Stimulated activated effector memory CD8-positive, alpha-beta T cell treated with anti-CD3 and anti-CD28 coated beads, Interleukin-12 subunit alpha, Interleukin-12 subunit beta, amount 100 ng/mL, for 72 hours (primary cell): Measurements from ENCODE around the gene RFX1.

ENCODE experiments used
- ATAC-seq: fragments of 150-1000 bp; cut with Tn5 transposase; 2 replicates; pipeline ENCODE4 v1.10.0; 2021
- DNase-seq, 2 donors: peaks; one replicate each; pipeline ENCODE4 v3.0.0; 2021 to 2022; ENCODE audit warnings: low spot score in 2 of 2
- H3K27ac Mint-ChIP-seq: one replicate; pipeline ENCODE4 v1.8.0; 2022; ENCODE audit warnings: mild to moderate bottlenecking, mixed read lengths
- H3K36me3 Mint-ChIP-seq: one replicate; pipeline ENCODE4 v1.8.0; 2022; ENCODE audit warnings: mild to moderate bottlenecking, mixed read lengths
- H3K4me1 Mint-ChIP-seq: one replicate; pipeline ENCODE4 v1.8.0; 2022; ENCODE audit warnings: mixed read lengths
- H3K4me3 Mint-ChIP-seq: one replicate; pipeline ENCODE4 v1.8.0; 2022; ENCODE audit warnings: mild to moderate bottlenecking, mixed read lengths
- H3K9me3 Mint-ChIP-seq: one replicate; pipeline ENCODE4 v1.8.0; 2022; ENCODE audit warnings: mixed read lengths

Gene RFX1

DNA sequence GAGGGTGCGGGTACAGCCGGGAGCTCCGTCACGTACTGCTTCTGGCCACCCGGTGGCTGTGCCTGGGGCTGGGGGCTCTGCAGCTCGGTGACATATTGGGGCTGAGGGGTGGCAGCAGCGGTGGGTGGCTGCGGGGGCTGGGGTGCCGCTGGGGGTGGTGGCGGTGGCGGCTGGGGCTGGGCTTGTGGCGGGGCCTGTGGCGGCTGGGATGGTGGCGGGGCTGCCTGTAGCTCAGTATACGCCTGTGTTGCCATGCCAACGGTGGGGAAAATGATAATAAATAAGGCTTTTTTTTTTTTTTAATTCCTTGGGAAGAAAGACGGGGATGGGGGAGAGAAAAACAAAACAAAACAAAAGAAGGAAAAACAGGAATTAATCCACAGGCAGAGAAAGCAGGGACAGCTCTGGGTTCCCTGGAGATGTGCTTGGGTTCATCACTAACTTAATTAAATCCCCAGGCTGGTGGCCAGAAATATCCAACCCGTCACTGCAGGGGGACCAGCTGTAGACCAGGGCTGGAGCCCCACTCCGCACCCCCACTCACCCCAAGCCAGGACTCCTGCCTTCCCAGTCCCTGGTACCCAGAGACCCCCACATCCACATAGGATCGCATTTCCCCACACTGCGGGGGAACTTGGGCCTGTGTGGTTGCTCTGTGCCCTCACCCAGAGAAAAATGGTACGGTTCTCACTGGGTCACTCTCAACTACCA, 12.4 kb downstream of the RFX1 start:
- peaks cover 20% of the 10 kb centered on the region for H3K36me3 Mint-ChIP-seq
- ATAC-seq, result no peak
- H3K4me3 Mint-ChIP-seq, result no peak overlapping the region

DNA sequence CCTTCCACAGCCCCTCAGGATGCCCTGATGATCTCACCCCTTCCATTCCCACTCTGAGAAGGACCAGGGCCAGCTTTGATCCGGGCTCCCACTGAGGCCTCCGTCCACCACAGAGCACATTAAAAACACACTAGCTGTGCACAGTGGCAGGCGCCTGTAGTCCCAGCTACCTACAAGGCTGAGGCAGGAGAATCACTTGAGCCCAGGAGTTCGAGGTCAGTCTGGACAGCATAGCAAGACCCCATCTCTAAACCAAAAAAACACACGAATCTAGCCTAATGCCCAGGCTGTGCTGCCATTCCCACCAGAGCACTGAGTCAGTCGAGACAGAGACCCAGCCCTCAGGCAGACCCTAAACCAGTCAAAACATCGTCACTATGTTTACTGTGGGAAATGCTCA, 14.1 kb downstream of the RFX1 start:
- no peak overlapping the region for H3K27ac Mint-ChIP-seq
- peaks cover 30% of the 10 kb centered on the region for H3K36me3 Mint-ChIP-seq
- H3K4me3 Mint-ChIP-seq, result no peak overlapping the region
- H3K4me1 Mint-ChIP-seq, result peaks cover 32% of the 10 kb centered on the region
- DNase-seq (no peak), ATAC-seq (no peak)
- H3K9me3 Mint-ChIP-seq, result no peaks in the 10 kb centered on the region

More for the DNA sequence above, 12.4 kb downstream of the RFX1 start:
- H3K9me3 Mint-ChIP-seq, result no peaks in the 10 kb centered on the region
- no peak for DNase-seq
- H3K27ac Mint-ChIP-seq, result no peak overlapping the region
- peaks cover 15% of the 10 kb centered on the region for H3K4me1 Mint-ChIP-seq

DNA sequence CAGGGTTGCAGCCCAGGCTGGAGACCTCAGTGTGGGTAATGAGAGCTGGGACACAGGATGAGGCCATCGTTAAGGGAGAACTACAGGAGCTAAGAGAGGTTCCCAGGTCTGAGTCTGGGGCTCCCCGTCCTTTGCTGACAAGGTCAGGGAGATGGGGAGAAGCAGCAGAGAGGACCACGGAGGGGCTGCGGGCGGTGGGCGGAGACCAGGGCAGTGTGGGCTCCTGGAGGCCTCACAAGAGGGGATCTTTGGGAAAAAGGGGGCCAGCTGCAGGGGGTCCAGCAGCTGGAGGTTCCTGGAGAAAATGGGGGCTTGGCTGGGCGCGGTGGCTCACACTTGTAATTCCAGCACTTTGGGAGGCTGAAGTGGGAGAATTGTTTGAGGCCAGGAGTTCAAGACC, 16.0 kb downstream of the RFX1 start:
- H3K4me1 Mint-ChIP-seq, result peaks cover 51% of the 10 kb centered on the region
- H3K9me3 Mint-ChIP-seq, result no peaks in the 10 kb centered on the region
- no peak for DNase-seq
- no peak for ATAC-seq
- H3K27ac Mint-ChIP-seq, result peak overlapping the region; percentile 98
- H3K36me3 Mint-ChIP-seq, result peaks cover 36% of the 10 kb centered on the region
- H3K4me3 Mint-ChIP-seq, result no peak overlapping the region

DNA sequence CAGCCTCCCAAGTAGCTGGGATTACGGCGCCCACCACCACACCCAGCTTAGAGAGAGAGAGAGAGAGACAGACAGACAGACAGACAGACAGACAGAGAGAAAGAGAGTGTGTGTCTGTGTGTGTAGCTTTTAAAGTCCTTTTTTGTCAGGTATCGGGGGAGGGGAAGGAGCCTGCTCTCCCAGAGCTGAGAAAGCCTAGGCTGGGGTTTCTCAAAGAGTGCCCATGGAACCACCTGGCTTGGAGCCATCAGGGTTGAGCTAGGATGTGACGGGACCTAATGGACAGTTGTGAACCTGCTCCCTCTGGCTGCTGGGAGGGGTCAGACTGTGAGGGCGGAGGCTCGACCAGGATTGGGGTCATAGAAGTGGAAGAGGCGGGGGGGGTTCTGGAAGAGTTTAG, 16.6 kb downstream of the RFX1 start:
- Mint-ChIP-seq H3K4me3 (no peak overlapping the region), H3K9me3 (no peaks in the 10 kb centered on the region), H3K4me1 (peaks cover 51% of the 10 kb centered on the region), H3K36me3 (peaks cover 36% of the 10 kb centered on the region), H3K27ac (peak overlapping the region; percentile 98)
- DNase-seq (no peak), ATAC-seq (no peak)

DNA sequence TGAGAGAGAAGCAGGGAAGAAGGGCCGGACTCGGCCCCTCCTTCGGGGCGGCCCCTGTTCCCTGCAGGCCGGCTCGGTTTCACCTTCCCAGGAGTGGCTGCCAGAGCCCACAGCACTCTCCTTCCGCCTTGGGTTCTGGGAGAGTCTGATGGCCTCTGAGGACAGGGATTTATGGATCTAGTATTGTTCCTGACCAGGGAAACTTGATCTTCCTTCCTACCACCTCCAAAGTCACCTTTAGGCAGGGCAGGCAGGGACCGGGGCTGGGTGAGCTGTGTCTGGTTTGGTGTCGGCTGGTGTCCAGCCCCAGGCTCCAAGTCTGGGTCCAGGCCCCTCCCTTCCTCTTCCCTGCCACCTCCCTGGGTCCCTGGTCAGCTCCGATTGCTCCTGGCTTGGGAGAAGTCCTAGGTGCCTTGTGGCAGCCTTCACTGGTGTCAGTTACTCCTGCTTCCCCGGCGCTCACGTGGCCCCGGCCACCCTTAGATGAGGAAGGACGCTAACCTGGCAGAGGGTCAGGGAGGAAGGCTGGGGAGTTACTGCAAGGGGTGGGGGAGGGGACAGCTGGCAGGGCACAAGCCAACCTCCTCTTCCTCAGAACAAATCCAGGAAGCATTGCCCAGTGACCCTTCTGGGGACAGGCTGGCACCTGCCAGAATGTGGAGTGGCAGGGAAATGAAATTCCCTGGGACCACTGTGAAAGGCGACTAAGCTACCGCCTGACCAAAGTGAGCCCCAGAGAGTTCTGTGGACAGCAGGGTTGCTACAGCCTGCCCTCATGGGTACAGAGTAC, 18.8 kb downstream of the RFX1 start:
- Mint-ChIP-seq H3K9me3 (no peaks in the 10 kb centered on the region), H3K27ac (peak overlapping the region; percentile 98), H3K4me3 (peak overlapping the region; percentile 72), H3K4me1 (peaks cover 51% of the 10 kb centered on the region), H3K36me3 (peaks cover 27% of the 10 kb centered on the region)
- ATAC-seq, result no peak
- no peak for DNase-seq

DNA sequence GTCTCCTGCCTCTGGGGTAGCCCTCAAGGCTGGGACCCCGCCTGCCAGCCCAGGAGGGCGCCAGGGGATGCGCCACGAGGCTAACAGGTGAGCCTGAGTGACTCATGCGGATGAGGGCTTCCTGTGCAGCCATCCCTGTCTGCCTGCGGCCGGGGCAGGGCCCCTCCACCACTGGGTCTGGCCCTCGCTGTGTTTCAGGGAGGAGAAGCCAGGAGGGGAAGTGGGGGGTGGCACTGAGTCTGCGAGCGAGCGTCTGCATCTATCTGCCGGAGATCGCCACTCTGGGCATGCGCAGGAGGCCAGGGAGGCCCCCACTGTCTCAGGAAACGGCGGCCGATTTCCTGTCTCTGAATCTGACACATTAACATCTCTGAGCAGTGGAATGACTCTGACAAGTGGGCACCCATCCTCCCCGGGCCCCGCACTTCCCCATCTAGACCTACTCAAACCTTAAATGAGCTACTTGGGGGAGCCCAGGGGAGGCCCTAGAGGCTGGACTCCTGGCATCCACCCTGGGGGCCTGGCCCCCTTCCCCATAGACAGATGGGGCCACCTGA, 19.7 kb downstream of the RFX1 start:
- H3K27ac Mint-ChIP-seq, result peak overlapping the region; percentile 98
- H3K9me3 Mint-ChIP-seq, result no peaks in the 10 kb centered on the region
- H3K4me1 Mint-ChIP-seq, result peaks cover 51% of the 10 kb centered on the region
- DNase-seq (peak; percentile 93 to 99), ATAC-seq (peak; percentile 95)
- peak overlapping the region; percentile 72 for H3K4me3 Mint-ChIP-seq
- peaks cover 25% of the 10 kb centered on the region for H3K36me3 Mint-ChIP-seq

DNA sequence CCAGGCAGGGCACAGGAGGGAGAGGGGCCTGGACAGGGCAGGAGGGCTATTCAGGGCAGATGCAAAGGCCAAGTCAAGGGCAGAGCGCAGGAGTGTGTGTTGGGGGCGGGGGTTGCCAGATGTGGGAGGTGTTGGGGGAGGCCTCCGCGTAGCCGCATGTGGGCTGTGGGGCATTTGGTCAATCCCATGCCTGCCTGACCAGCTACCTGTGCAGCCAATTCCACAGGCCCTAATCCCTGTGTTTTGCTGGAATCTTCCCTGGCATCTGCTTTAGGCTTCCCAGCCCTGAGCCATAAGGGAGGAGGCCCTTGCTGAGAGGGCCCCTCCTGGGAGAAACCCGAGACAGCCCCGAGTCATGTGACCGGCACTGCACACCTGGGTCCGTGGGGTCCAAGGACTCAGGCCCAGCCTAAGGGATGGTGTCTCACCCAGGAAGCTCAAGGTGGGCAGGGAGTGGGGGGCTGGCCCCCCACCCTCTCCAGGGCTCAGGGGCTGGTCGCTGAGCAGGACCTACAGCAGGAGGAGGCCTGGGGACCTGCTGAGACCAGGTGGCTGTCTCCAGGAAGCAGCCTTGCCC, 20.3 kb downstream of the RFX1 start:
- Mint-ChIP-seq H3K27ac (peak overlapping the region; percentile 98), H3K4me3 (peak overlapping the region; percentile 72), H3K9me3 (no peaks in the 10 kb centered on the region), H3K36me3 (peaks cover 25% of the 10 kb centered on the region), H3K4me1 (peaks cover 51% of the 10 kb centered on the region)
- peak; percentile 1 for ATAC-seq
- no peak for DNase-seq

DNA sequence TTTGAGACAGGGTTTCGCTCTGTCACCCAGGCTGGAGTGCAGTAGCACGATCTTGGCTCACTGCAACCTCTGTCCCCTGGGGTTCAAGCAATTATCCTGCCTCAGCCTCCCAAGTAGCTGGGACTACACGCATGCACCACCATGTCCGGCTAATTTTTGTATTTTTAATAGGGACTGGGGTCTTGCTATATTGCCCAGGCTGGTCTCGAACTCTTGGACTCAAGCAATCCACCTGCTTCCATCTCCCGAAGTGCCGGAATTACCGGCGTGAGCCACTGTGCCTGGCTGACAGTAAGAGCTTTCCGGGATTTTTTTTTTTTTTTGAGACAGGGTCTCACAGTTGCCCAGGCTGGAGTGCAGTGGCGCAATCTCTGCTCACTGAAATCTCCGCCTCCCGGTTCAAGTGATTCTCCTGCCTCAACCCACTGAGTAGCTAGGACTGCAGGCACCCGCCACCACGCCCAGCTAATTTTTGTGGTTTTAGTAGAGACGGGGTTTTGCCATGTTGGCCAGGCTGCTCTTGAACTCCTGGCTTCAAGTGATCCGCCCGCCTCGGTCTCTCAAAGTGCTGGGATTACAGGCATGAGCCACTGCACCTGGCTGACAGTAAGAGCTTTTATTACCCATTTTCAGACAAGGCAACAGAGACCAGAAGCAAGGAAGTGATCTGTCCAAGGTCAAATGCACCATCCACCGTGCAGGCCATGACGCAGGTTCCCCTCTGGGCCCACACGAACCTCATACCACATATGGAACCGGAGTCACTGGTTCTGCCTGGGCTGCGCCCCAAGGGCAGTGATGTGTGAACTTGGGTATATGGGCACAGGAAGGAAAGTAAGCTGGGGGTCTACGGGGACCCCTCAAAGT, 21.0 kb downstream of the RFX1 start:
- ATAC-seq, result no peak
- H3K9me3 Mint-ChIP-seq, result no peaks in the 10 kb centered on the region
- no peak for DNase-seq
- peaks cover 50% of the 10 kb centered on the region for H3K4me1 Mint-ChIP-seq
- H3K27ac Mint-ChIP-seq, result peak overlapping the region; percentile 98
- H3K4me3 Mint-ChIP-seq, result peak overlapping the region; percentile 72
- H3K36me3 Mint-ChIP-seq, result peaks cover 25% of the 10 kb centered on the region

DNA sequence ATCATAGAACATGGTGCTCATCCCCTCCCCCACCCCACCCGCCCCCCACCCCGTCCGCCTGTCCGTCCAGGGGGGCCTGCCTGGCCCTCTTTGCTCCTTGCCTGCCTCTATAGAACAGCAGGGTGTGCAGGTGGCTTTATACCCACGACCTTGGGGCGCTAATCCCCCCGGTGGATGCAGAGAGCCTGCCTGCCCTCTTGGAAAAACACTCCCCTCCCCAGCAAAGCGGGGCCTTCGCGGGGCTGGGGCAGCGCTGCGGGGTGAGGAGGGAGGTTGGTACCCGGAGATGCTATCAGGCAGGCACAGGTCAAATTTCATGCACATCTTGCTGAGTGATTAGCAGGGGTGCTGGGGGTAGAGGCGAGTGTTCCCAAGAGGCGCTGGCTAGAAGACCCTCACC, 21.9 kb downstream of the RFX1 start:
- Mint-ChIP-seq H3K36me3 (peaks cover 25% of the 10 kb centered on the region), H3K4me3 (no peak overlapping the region), H3K9me3 (no peaks in the 10 kb centered on the region), H3K4me1 (peaks cover 46% of the 10 kb centered on the region), H3K27ac (no peak overlapping the region)
- ATAC-seq (no peak), DNase-seq (no peak)

DNA sequence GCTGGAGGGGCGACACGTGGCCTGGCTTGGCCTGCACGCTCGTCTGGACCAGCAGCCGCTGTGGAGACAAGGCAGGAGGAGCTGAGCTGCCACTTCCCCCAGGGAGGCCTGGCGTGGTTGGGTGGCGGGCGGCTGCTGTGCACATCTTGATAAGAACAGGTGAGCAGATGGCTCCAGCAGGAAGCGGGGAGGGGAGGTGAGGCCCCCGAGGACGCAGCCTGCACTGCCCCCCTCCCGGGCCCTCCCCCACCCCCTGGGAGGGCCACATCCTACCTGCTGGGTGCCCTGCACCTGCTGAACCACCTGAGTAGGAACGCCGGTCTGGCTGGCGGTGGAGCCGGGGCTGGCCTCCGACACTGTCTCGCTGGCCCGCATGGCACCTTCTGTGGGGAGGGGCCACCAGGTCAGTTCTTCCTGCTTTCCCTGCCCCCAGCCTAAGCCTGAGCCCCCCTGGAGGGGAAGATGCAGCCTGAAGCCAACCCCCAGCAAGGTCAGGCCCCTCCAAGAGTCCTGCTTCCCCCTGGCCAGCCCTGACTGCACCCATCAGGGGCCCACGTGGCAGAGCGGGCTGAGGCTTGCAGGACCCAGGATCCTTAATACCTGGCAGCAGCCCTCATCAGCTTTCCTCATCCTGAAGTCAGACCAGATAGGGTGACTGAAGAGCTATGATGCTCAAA, 22.8 kb downstream of the RFX1 start:
- Mint-ChIP-seq H3K27ac (peak overlapping the region; percentile 14), H3K4me1 (peaks cover 38% of the 10 kb centered on the region), H3K4me3 (no peak overlapping the region), H3K36me3 (peaks cover 17% of the 10 kb centered on the region), H3K9me3 (no peaks in the 10 kb centered on the region)
- DNase-seq (no peak), ATAC-seq (no peak)

DNA sequence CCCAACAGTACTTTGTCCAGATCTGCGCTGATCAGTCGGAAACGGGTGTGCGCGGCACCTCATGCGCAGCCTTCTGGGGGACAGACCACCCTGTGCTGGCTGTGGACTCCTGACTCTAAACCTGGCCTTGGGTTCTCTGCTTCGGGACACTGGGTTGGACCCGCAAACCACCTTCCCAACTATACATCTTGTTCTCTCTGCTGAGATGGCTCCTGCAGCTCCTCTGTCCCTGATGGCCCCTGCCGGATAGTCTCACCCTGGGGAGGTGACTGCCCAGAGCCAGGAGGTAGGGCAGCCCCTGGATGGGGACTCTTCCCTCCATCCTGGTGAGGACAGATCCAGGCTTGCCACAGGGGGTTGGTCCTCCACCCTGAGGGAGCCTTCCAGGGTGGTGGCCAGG, 23.3 kb downstream of the RFX1 start:
- ATAC-seq (no peak), DNase-seq (no peak)
- no peaks in the 10 kb centered on the region for H3K9me3 Mint-ChIP-seq
- no peak overlapping the region for H3K4me3 Mint-ChIP-seq
- peaks cover 16% of the 10 kb centered on the region for H3K36me3 Mint-ChIP-seq
- peaks cover 32% of the 10 kb centered on the region for H3K4me1 Mint-ChIP-seq
- H3K27ac Mint-ChIP-seq, result peak overlapping the region; percentile 14

DNA sequence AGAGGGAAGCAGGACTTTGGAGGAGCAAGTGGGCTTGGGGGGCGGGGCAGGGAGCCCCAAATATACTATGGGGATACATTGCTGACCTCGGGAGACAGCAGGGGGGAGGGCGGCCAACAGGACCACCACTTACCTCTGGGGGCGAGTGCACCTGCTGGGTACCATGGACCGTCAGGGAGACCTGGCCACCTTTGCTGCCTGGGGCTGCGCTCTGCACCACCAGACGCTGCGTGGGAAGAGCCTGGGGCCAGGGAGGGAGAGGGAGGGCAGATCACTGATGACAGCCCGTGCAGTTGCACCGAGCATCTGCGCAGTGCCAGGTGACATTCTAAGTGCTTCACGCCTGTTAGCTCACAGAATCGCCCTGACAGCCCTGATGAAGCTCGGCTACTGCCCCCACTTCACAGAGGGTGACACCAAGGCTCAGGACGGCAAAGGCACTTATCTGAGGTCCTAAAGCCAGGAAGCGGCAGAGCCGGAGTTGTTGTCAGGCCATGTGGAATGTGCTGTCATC, 24.1 kb downstream of the RFX1 start:
- peaks cover 11% of the 10 kb centered on the region for H3K36me3 Mint-ChIP-seq
- H3K4me3 Mint-ChIP-seq, result no peak overlapping the region
- no peaks in the 10 kb centered on the region for H3K9me3 Mint-ChIP-seq
- no peak for ATAC-seq
- DNase-seq, result no peak
- H3K4me1 Mint-ChIP-seq, result peaks cover 25% of the 10 kb centered on the region
- no peak overlapping the region for H3K27ac Mint-ChIP-seq

DNA sequence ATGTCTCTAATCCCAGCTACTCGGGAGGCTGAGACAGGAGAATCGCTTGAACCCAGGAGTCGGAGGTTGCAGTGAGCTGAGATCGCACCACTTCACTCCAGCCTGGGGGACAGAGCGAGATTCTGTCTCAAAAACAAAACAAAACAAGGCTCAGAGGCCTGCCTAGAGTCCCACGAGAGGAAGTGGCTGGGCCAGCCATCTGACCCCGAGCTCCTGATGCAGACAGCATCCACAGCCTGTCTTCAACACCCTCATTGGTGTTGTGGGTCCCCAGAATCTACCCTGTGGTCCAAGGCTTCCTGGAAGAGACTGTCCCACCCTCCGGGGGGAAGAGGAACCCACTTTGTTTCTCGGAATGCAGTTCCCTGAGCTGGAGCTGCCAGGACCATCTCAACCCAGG, 24.7 kb downstream of the RFX1 start:
- Mint-ChIP-seq H3K9me3 (no peaks in the 10 kb centered on the region), H3K4me1 (peaks cover 19% of the 10 kb centered on the region), H3K27ac (no peak overlapping the region), H3K4me3 (no peak overlapping the region), H3K36me3 (peaks cover 6% of the 10 kb centered on the region)
- DNase-seq (no peak), ATAC-seq (no peak)

DNA sequence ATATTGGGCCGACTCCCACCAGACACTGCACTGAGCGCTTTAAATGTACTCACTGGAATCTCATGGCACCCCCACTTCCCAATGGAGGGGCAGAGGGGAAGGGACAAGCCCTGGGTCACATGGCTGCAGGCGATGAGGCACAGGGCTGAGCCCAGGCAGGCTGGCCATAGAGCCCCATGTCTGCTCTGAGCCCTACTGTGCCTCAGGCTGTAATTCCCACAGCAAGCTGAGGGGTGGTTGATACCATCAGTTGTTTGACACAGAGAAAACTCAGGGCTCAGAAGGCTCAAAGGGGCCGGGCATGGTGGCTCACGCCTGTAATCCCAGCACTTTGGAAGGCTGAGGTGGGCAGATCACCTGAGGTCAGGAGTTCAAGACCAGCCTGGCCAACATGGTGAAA, 25.1 kb downstream of the RFX1 start:
- no peak overlapping the region for H3K4me3 Mint-ChIP-seq
- H3K9me3 Mint-ChIP-seq, result no peaks in the 10 kb centered on the region
- H3K4me1 Mint-ChIP-seq, result peaks cover 15% of the 10 kb centered on the region
- H3K36me3 Mint-ChIP-seq, result peaks cover 5% of the 10 kb centered on the region
- no peak for DNase-seq
- H3K27ac Mint-ChIP-seq, result no peak overlapping the region
- no peak for ATAC-seq
